Raji (cell line): ENCODE results near the gene MARK3.

Experiments
- POLR2A ChIP-seq: IDR thresholded peaks from 2 replicates; pipeline ENCODE4 v1.6.1; 2011; ENCODE audit warnings: low read depth, low read length, control low read depth; ENCODE audit not compliant: insufficient read depth

The MARK3 gene

DNA sequence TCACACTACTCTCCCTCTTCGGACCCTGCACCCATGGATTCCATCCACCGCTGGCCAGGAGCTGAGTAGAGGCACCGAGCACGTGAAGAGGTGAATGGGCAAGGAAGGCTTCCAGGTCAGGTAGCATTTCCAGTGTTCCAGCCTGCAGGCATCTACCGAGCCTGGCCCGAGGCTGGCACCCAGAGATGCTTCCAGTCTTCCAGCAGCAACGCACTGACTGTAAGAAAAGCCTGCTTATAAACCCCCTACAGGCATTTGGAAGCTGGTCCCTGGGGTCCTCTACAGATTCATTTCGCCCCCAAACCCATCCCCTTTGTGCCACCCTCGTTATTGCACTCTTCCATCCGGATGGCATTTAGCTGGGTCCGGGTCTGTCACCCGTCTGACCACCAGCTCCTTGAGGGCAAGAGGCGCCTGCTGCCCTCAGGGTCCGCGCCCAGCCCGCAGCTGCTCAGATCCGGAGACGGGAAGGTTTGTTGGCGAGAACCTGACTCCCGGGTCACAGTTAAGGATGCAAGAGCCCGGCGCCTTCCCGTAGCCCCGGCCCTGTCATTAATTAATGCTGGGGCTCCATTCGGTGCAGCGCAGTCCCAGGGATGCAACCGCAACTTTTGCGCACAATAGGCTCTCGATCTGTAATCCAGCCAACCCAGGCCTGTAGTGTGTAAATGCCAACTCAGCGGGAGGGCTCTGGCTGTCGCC is 614 bp upstream of the MARK3 start:
- no peak for TF ChIP-seq POLR2A

- no peak for TF ChIP-seq POLR2A
Measured at GRCh38 chr14:103385929-103386712, 906 bp downstream of the MARK3 start.

DNA sequence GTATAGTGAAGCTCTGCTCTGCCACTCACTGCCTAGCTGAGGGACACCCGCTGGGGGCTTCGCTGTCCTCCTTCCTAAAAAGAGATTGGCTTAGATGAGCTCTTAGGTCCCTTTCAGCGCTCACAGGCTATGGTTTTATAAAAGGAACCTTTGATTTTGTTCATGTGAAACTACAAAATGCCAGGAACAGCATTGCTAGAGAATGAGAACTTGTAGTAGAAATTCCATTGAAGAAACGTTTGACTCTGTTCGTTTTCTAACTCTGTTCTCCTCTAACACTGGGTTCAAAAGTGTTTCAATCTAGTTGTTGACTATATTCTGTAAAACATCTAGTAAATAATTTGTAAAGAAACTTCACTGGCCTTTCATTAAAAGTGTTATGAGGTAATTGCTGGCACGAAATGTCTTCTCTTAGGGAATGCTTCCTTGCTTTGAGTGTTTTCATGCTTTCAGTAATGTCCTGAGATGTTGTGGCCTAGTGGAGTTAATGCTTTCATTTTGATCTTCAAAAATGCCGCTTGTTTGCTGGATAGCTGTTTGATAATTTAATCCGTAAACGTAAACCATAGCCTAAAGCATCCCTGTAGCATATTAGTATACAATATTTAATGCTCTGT is 1.6 kb downstream of the MARK3 start:
- TF ChIP-seq POLR2A, result no peak

DNA sequence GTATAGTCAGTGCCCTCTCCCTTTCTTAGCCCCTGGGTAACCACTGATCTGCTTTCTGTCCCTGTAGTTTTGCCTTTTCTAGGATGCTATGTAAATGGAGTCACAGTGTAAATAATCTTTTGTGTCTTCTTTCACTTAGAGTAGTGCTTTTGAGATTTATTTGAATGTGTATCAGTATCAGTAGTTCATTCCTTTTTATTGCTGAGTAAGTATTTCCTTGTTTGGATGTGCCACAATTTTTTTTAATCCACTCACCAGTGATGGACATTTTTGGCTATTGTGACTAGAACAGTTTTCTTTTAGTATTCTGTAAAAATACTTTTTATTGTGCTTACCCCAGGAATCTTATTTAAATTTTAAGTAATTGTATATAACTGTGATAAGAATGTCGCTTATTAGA is 3.4 kb downstream of the MARK3 start:
- no peak for TF ChIP-seq POLR2A

DNA sequence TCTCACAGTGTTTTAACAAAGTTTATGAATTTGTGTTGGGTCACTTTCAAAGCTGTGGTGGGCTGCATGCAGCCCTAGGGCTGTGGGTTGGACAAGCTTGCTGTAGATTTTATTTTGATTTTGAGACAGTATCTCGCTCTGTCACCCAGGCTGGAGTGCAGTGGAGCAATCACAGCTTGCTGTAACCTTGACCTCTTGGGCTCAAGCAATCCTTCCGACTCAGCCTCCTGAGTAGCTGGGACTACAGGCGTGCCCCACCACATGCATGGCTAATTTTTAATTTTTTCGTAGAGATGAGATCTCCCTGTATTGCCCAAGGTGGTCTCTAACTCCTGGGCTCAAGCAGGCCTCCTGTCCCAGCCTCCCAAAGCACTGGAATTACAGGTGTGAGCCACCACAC is 5.4 kb downstream of the MARK3 start:
- TF ChIP-seq POLR2A, result no peak

- TF ChIP-seq POLR2A, result no peak
Measured at GRCh38 chr14:103391048-103391447, 5.8 kb downstream of the MARK3 start.

DNA sequence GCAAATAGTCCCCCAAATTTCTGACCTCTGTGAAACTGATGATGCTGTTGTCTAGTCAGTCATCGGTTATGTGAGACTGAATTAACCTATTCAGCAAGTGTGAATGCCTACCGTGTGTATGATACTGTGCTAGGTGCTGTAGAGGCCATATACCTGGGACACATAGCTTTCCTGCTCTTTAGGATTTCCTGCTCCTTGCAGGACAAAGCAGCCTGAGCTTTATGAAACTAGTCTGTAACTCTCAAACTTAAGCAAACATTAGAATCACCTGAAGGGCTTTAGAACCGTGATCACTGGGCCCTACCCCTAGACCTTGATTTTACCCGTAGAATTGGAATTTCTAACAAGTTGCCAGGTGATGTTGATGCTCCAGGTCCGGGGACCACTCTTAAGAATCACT is 6.9 kb downstream of the MARK3 start:
- TF ChIP-seq POLR2A, result no peak

GRCh38 chr14:103392572-103392971 is 7.4 kb downstream of the MARK3 start:
- TF ChIP-seq POLR2A, result no peak

- TF ChIP-seq POLR2A, result no peak
Measured at GRCh38 chr14:103393070-103393469, 7.9 kb downstream of the MARK3 start.

- TF ChIP-seq POLR2A, result no peak
Measured at GRCh38 chr14:103393676-103394626, 8.7 kb downstream of the MARK3 start.

GRCh38 chr14:103395244-103395643 is 10.0 kb downstream of the MARK3 start:
- TF ChIP-seq POLR2A, result no peak

DNA sequence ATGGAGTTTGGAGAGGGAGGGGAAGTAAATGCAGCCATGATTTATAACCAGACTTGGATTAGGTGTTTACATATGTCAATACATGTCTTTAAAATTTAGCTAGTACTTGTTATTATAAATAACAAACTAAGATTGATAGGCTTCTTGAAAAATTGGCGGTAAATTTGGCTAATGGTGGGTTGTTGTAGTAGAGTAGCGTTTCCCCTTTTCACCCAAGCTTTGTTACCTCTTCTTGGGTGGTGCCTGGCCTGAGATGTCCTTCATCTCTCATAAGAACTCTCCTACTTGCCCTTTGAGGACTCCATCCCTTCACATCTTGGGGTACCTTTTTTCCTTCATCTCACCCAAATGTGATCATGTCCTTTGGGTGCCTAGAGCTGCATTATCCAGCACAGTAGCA is 11.2 kb downstream of the MARK3 start:
- no peak for TF ChIP-seq POLR2A

GRCh38 chr14:103398427-103399195 is 13.4 kb downstream of the MARK3 start:
- TF ChIP-seq POLR2A, result no peak

- no peak for TF ChIP-seq POLR2A
Measured at GRCh38 chr14:103400537-103400936, 15.3 kb downstream of the MARK3 start.
